GM23338 (cell line): Measurements from ENCODE around the gene SLC2A2. TPM values are rescaled to one million over a fixed set of nuclear protein-coding genes. Genes with fewer than 3 reads are reported as not detected.

Experiments used
- ATAC-seq: fragments of 200-7000 bp; cut with Tn5 transposase; 3 replicates; pipeline ENCODE4 v1.9.1; 2020
- DNase-seq: peaks from one replicate; pipeline ENCODE4 v3.0.0-alpha.2; 2015; ENCODE audit warnings: low spot score
- H2AFZ ChIP-seq: fragments of 200-600 bp; sonication (generic); 2 replicates; pipeline ENCODE4 v1.8.0; 2016; ENCODE audit warnings: antibody characterized with exemption, mild to moderate bottlenecking, moderate library complexity
- H3F3A ChIP-seq: fragments of 200-600 bp; sonication (generic); replicated peaks from 2 replicates; pipeline ENCODE4 v1.8.0; 2017; ENCODE audit warnings: antibody characterized with exemption, mixed run types, low read depth
- H3K27ac ChIP-seq: fragments of 200-600 bp; sonication (generic); 2 replicates; pipeline ENCODE4 v1.6.1; 2016; ENCODE audit warnings: low read depth
- H3K27me3 ChIP-seq: fragments of 200-600 bp; sonication (generic); 2 replicates; pipeline ENCODE4 v1.8.0; 2016; ENCODE audit warnings: mild to moderate bottlenecking, mixed run types, moderate library complexity; ENCODE audit not compliant: insufficient read depth
- H3K36me3 ChIP-seq: fragments of 200-600 bp; sonication (generic); 2 replicates; pipeline ENCODE4 v1.8.0; 2016; ENCODE audit warnings: mild to moderate bottlenecking; ENCODE audit not compliant: insufficient read depth
- H3K4me1 ChIP-seq: fragments of 200-600 bp; sonication (generic); 2 replicates; pipeline ENCODE4 v1.8.0; 2016; ENCODE audit warnings: mild to moderate bottlenecking, moderate library complexity; ENCODE audit not compliant: insufficient read depth
- H3K4me2 ChIP-seq: fragments of 200-600 bp; sonication (generic); 2 replicates; pipeline ENCODE4 v1.7.1; 2017; ENCODE audit warnings: mixed run types
- H3K4me3 ChIP-seq: fragments of 200-600 bp; sonication (generic); 2 replicates; pipeline ENCODE4 v1.6.1; 2016; ENCODE audit warnings: mixed run types
- H3K79me2 ChIP-seq: fragments of 200-600 bp; sonication (generic); replicated peaks from 2 replicates; pipeline ENCODE4 v1.8.0; 2017; ENCODE audit warnings: mild to moderate bottlenecking; ENCODE audit not compliant: insufficient read depth
- H3K9me2 ChIP-seq: fragments of 200-600 bp; sonication (generic); 2 replicates; pipeline ENCODE4 v1.8.0; 2017; ENCODE audit not compliant: insufficient read depth
- H4K20me1 ChIP-seq: fragments of 200-600 bp; sonication (generic); replicated peaks from 2 replicates; pipeline ENCODE4 v1.8.0; 2017; ENCODE audit warnings: mild to moderate bottlenecking; ENCODE audit not compliant: insufficient read depth
- H3K27ac Mint-ChIP-seq: 2 replicates; pipeline ENCODE4 v1.8.0; 2020; ENCODE audit warnings: inconsistent platforms, mild to moderate bottlenecking, moderate library complexity, mixed read lengths
- H3K27me3 Mint-ChIP-seq: 3 replicates; pipeline ENCODE4 v1.8.0; 2022; ENCODE audit warnings: low read depth, mild to moderate bottlenecking, moderate library complexity, mixed read lengths, inconsistent platforms; ENCODE audit not compliant: insufficient read depth, poor library complexity
- H3K36me3 Mint-ChIP-seq: 3 replicates; pipeline ENCODE4 v1.8.0; 2021; ENCODE audit warnings: low read depth, mild to moderate bottlenecking, inconsistent platforms, moderate library complexity, mixed read lengths
- H3K4me1 Mint-ChIP-seq: 3 replicates; pipeline ENCODE4 v1.8.0; 2020; ENCODE audit warnings: mild to moderate bottlenecking, inconsistent platforms, mixed read lengths
- H3K4me3 Mint-ChIP-seq: 3 replicates; pipeline ENCODE4 v1.8.0; 2021; ENCODE audit warnings: moderate library complexity, mild to moderate bottlenecking, inconsistent platforms, mixed read lengths
- H3K9me3 Mint-ChIP-seq: 3 replicates; pipeline ENCODE4 v1.8.0; 2020; ENCODE audit warnings: moderate library complexity, mild to moderate bottlenecking, inconsistent platforms, mixed read lengths
- CREB1 ChIP-seq: fragments of 250-450 bp; sonication (Bioruptor Pico); IDR thresholded peaks from 2 replicates; pipeline ENCODE4 v1.5.0; 2020; ENCODE audit warnings: low read depth, mild to moderate bottlenecking, moderate library complexity
- ETS1 ChIP-seq: IDR thresholded peaks from 2 replicates; pipeline ENCODE4 v1.6.1; 2016; ENCODE audit warnings: antibody characterized with exemption
- EZH2 ChIP-seq: fragments of 200-600 bp; sonication (generic); IDR thresholded peaks from one replicate; pipeline ENCODE4 v1.8.0; 2017; ENCODE audit warnings: antibody characterized with exemption, mild to moderate bottlenecking, low read depth; ENCODE audit not compliant: unreplicated experiment
- EZH2phosphoT487 ChIP-seq: fragments of 200-600 bp; sonication (generic); IDR thresholded peaks from one replicate; pipeline ENCODE4 v1.8.1; 2018; ENCODE audit warnings: antibody characterized with exemption; ENCODE audit not compliant: unreplicated experiment
- JUNB ChIP-seq: IDR thresholded peaks from one replicate; pipeline ENCODE4 v1.6.1; 2016; ENCODE audit warnings: antibody characterized with exemption; ENCODE audit not compliant: unreplicated experiment
- NANOG ChIP-seq: IDR thresholded peaks from 2 replicates; pipeline ENCODE4 v1.6.1; 2016; ENCODE audit warnings: antibody characterized with exemption, borderline replicate concordance
- POLR2AphosphoS5 ChIP-seq: IDR thresholded peaks from 2 replicates; pipeline ENCODE4 v1.6.1; 2016; ENCODE audit warnings: antibody characterized with exemption, low read depth
- STAT1 ChIP-seq: IDR thresholded peaks from one replicate; pipeline ENCODE4 v1.6.1; 2016; ENCODE audit warnings: antibody characterized with exemption; ENCODE audit not compliant: unreplicated experiment
- ZNF114 ChIP-seq: fragments of 250-450 bp; sonication (Bioruptor Pico); IDR thresholded peaks from 2 replicates; pipeline ENCODE4 v1.5.0; 2020; ENCODE audit warnings: mild to moderate bottlenecking, moderate library complexity
- ZNF331 ChIP-seq: fragments of 250-450 bp; sonication (Bioruptor Pico); IDR thresholded peaks from 2 replicates; pipeline ENCODE4 v1.5.0; 2020; ENCODE audit warnings: low read depth, mild to moderate bottlenecking, moderate library complexity
- polyA plus RNA-seq: library from polyadenylated mRNA; unstranded; fragments of >200 nt; fragmentation: Nextera tagmentation; extraction: Ambion mirVana; gene quantifications from 2 replicates; pipeline ENCODE4 v1.2.1, GENCODE V29; 2016
- total RNA-seq: library from RNA; depleted of rRNA; stranded (reverse); fragments of >200 nt; shearing (Covaris generic); gene quantifications from 2 replicates; pipeline ENCODE4 v1.2.3, GENCODE V29; 2014
- TF ChIP-seq, protein P1 (sequence below): fragments of 250-450 bp; sonication (Bioruptor Pico); IDR thresholded peaks from 2 replicates; pipeline ENCODE4 v1.5.0; 2020; ENCODE audit warnings: mild to moderate bottlenecking, moderate library complexity
- TF ChIP-seq, protein P2 (sequence below): IDR thresholded peaks from one replicate; pipeline ENCODE4 v1.6.1; 2018; ENCODE audit warnings: antibody characterized with exemption; ENCODE audit not compliant: unreplicated experiment
- TF ChIP-seq, protein P3 (sequence below), 2 experiments: fragments of 200-600 bp in 1 of 2; sonication (generic) in 1 of 2; conservative IDR thresholded peaks; 2 replicates each; pipeline versions ENCODE4 v1.5.1 to v1.6.1; 2016 to 2017; ENCODE audit warnings: antibody characterized with exemption in 2 of 2, low read depth in 2 of 2, mild to moderate bottlenecking in 2 of 2, moderate library complexity in 1 of 2

The SLC2A2 gene
- total and polyA plus RNA-seq, 2 experiments from 2014 or later: not detected

DNA sequence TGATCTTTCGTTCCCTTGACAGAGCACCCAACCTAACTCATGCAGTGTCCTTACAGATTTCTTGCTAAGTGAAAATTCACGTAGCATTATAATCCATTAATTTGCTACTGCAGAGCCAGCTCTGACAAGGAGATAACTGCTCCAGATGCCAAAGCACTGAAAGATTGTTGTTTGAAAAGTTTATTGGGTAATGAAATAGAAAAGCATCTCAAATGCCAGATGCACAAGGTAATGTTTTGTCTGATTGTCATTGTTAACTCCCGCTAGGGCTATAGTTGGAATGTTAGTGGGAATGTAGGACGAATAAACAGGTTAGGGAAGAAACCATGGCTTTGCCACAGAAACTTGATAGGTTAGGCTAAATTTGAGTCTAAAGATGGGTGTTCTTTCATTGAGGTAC, 20.2 kb upstream of the SLC2A2 start:
- ATAC-seq (no peak), DNase-seq (no peak)
- Histone ChIP-seq H3K79me2 (no peaks in the 10 kb centered on the region), H3K9me2 (peaks cover 5% of the 10 kb centered on the region; the same call in 1 of the 2 replicates), H3K27ac (no peak overlapping the region), H3K4me2 (no peak overlapping the region), H3K36me3 (no peaks in the 10 kb centered on the region), H3F3A (no peaks in the 10 kb centered on the region), H4K20me1 (no peaks in the 10 kb centered on the region), H3K4me1 (no peaks in the 10 kb centered on the region), H3K4me3 (no peak overlapping the region), H3K27me3 (no peaks in the 10 kb centered on the region), H2AFZ (no peak overlapping the region)
- Mint-ChIP-seq H3K4me1 (peaks cover 12% of the 10 kb centered on the region; the same call in 2 of the 3 replicates), H3K27me3 (no peaks in the 10 kb centered on the region), H3K9me3 (no peaks in the 10 kb centered on the region), H3K36me3 (no peaks in the 10 kb centered on the region), H3K27ac (no peak overlapping the region), H3K4me3 (no peak overlapping the region)
- TF ChIP-seq CREB1 (CRISPR knock-in tag) (no peak), EZH2 (no peak), JUNB (no peak), STAT1 (no peak), EZH2phosphoT487 (no peak), ZNF114 (CRISPR knock-in tag) (no peak), ETS1 (no peak), POLR2AphosphoS5 (no peak), ZNF331 (no peak), NANOG (no peak)
- TF ChIP-seq, protein P1, sequence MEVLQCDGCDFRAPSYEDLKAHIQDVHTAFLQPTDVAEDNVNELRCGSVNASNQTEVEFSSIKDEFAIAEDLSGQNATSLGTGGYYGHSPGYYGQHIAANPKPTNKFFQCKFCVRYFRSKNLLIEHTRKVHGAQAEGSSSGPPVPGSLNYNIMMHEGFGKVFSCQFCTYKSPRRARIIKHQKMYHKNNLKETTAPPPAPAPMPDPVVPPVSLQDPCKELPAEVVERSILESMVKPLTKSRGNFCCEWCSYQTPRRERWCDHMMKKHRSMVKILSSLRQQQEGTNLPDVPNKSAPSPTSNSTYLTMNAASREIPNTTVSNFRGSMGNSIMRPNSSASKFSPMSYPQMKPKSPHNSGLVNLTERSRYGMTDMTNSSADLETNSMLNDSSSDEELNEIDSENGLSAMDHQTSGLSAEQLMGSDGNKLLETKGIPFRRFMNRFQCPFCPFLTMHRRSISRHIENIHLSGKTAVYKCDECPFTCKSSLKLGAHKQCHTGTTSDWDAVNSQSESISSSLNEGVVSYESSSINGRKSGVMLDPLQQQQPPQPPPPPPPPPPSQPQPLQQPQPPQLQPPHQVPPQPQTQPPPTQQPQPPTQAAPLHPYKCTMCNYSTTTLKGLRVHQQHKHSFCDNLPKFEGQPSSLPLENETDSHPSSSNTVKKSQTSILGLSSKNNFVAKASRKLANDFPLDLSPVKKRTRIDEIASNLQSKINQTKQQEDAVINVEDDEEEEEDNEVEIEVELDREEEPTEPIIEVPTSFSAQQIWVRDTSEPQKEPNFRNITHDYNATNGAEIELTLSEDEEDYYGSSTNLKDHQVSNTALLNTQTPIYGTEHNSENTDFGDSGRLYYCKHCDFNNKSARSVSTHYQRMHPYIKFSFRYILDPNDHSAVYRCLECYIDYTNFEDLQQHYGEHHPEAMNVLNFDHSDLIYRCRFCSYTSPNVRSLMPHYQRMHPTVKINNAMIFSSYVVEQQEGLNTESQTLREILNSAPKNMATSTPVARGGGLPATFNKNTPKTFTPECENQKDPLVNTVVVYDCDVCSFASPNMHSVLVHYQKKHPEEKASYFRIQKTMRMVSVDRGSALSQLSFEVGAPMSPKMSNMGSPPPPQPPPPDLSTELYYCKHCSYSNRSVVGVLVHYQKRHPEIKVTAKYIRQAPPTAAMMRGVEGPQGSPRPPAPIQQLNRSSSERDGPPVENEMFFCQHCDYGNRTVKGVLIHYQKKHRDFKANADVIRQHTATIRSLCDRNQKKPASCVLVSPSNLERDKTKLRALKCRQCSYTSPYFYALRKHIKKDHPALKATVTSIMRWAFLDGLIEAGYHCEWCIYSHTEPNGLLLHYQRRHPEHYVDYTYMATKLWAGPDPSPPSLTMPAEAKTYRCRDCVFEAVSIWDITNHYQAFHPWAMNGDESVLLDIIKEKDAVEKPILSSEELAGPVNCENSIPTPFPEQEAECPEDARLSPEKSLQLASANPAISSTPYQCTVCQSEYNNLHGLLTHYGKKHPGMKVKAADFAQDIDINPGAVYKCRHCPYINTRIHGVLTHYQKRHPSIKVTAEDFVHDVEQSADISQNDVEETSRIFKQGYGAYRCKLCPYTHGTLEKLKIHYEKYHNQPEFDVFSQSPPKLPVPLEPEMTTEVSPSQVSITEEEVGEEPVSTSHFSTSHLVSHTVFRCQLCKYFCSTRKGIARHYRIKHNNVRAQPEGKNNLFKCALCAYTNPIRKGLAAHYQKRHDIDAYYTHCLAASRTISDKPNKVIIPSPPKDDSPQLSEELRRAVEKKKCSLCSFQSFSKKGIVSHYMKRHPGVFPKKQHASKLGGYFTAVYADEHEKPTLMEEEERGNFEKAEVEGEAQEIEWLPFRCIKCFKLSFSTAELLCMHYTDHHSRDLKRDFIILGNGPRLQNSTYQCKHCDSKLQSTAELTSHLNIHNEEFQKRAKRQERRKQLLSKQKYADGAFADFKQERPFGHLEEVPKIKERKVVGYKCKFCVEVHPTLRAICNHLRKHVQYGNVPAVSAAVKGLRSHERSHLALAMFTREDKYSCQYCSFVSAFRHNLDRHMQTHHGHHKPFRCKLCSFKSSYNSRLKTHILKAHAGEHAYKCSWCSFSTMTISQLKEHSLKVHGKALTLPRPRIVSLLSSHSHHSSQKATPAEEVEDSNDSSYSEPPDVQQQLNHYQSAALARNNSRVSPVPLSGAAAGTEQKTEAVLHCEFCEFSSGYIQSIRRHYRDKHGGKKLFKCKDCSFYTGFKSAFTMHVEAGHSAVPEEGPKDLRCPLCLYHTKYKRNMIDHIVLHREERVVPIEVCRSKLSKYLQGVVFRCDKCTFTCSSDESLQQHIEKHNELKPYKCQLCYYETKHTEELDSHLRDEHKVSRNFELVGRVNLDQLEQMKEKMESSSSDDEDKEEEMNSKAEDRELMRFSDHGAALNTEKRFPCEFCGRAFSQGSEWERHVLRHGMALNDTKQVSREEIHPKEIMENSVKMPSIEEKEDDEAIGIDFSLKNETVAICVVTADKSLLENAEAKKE (CRISPR knock-in tag): no peak
- TF ChIP-seq, protein P2, sequence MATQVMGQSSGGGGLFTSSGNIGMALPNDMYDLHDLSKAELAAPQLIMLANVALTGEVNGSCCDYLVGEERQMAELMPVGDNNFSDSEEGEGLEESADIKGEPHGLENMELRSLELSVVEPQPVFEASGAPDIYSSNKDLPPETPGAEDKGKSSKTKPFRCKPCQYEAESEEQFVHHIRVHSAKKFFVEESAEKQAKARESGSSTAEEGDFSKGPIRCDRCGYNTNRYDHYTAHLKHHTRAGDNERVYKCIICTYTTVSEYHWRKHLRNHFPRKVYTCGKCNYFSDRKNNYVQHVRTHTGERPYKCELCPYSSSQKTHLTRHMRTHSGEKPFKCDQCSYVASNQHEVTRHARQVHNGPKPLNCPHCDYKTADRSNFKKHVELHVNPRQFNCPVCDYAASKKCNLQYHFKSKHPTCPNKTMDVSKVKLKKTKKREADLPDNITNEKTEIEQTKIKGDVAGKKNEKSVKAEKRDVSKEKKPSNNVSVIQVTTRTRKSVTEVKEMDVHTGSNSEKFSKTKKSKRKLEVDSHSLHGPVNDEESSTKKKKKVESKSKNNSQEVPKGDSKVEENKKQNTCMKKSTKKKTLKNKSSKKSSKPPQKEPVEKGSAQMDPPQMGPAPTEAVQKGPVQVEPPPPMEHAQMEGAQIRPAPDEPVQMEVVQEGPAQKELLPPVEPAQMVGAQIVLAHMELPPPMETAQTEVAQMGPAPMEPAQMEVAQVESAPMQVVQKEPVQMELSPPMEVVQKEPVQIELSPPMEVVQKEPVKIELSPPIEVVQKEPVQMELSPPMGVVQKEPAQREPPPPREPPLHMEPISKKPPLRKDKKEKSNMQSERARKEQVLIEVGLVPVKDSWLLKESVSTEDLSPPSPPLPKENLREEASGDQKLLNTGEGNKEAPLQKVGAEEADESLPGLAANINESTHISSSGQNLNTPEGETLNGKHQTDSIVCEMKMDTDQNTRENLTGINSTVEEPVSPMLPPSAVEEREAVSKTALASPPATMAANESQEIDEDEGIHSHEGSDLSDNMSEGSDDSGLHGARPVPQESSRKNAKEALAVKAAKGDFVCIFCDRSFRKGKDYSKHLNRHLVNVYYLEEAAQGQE: no peak
- TF ChIP-seq, protein P3, sequence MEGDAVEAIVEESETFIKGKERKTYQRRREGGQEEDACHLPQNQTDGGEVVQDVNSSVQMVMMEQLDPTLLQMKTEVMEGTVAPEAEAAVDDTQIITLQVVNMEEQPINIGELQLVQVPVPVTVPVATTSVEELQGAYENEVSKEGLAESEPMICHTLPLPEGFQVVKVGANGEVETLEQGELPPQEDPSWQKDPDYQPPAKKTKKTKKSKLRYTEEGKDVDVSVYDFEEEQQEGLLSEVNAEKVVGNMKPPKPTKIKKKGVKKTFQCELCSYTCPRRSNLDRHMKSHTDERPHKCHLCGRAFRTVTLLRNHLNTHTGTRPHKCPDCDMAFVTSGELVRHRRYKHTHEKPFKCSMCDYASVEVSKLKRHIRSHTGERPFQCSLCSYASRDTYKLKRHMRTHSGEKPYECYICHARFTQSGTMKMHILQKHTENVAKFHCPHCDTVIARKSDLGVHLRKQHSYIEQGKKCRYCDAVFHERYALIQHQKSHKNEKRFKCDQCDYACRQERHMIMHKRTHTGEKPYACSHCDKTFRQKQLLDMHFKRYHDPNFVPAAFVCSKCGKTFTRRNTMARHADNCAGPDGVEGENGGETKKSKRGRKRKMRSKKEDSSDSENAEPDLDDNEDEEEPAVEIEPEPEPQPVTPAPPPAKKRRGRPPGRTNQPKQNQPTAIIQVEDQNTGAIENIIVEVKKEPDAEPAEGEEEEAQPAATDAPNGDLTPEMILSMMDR (conservative IDR thresholded peaks at IDR 0.05; ENCODE audit: low read depth in 2 of 2): no peak
